Mucosa of rectum (tissue), 2 donors: ENCODE measurements around the gene CNOT2.

Experiments used
- H3K27ac ChIP-seq, 2 donors: one replicate each; pipeline ENCODE4 v1.7.0; 2013; ENCODE audit warnings: inconsistent platforms in 2 of 2, low read depth in 2 of 2, low read length in 2 of 2
- H3K27me3 ChIP-seq, 2 donors: one replicate each; pipeline ENCODE4 v1.7.0; 2013; ENCODE audit warnings: low read length in 2 of 2; ENCODE audit not compliant: control insufficient read depth in 2 of 2, insufficient read depth in 2 of 2
- H3K36me3 ChIP-seq, 2 donors: one replicate each; pipeline ENCODE4 v1.7.0; 2013; ENCODE audit warnings: low read length in 2 of 2; ENCODE audit not compliant: control insufficient read depth in 2 of 2, insufficient read depth in 2 of 2
- H3K4me1 ChIP-seq, 2 donors: one replicate each; pipeline ENCODE4 v1.7.0; 2013; ENCODE audit warnings: low read length in 2 of 2, mild to moderate bottlenecking in 1 of 2; ENCODE audit not compliant: control insufficient read depth in 2 of 2, insufficient read depth in 2 of 2
- H3K4me3 ChIP-seq, 2 donors: one replicate each; pipeline ENCODE4 v1.7.0; 2013; ENCODE audit warnings: low read length in 2 of 2
- H3K9ac ChIP-seq, 2 donors: one replicate each; pipeline ENCODE4 v1.7.0; 2013; ENCODE audit warnings: low read length in 2 of 2, low read depth in 1 of 2, mild to moderate bottlenecking in 1 of 2
- H3K9me3 ChIP-seq, 2 donors: one replicate each; pipeline ENCODE4 v1.7.0; 2013; ENCODE audit warnings: low read length in 2 of 2; ENCODE audit not compliant: control insufficient read depth in 2 of 2
- donor health status: healthy.
- donor health status: Normal muscosa, but diverticular disease.

CNOT2 gene, protein sequence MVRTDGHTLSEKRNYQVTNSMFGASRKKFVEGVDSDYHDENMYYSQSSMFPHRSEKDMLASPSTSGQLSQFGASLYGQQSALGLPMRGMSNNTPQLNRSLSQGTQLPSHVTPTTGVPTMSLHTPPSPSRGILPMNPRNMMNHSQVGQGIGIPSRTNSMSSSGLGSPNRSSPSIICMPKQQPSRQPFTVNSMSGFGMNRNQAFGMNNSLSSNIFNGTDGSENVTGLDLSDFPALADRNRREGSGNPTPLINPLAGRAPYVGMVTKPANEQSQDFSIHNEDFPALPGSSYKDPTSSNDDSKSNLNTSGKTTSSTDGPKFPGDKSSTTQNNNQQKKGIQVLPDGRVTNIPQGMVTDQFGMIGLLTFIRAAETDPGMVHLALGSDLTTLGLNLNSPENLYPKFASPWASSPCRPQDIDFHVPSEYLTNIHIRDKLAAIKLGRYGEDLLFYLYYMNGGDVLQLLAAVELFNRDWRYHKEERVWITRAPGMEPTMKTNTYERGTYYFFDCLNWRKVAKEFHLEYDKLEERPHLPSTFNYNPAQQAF

DNA sequence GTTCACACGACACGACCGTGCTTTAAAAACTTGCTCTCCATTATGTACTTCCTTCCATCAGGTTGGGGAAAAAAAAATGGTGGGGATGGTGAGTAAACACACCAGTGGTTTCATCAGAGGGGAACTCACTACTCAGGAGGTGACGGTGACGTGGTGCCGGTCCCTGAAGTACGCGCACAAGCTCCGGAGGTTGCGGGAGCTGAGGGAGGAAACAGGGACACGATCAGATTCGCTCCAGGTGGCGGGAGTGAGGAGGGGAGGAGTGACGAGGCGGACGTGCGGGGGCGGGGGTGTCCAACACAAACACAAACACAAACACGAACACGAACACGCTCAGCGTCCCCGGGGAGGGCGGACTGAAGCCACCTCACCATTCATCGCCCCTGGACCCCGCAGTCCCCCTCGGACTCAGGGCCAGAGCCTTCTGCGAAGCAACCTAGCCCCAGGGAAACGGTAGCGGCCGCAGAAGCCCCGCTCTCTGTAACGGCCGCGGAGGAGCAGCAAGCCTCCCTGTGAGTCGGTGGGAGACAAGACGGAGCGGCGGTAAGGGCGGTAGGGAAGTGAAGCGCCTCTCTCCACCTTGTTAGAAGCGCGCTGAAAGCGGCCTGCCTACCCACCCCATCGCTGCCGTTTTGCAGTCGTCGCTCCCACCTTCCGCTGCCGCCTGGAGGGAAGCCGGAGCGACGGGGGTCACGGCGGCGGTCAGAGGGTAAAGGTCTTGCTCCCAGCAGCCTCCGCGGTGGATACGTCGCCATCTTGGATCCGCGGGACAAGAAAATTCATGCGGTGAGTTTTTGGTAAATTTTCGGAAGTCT, at the start of gene CNOT2:
TSS of gene CNOT2 (plus strand) at position 739 of the 815 bp plus-strand sequence. CDS start 34,794 bp downstream, outside the sequence.
- peaks cover 3 to 8% of the 10 kb centered on the region in 2 donors for H3K36me3 ChIP-seq
- peaks cover 16 to 29% of the 10 kb centered on the region in 2 donors for H3K4me1 ChIP-seq

DNA sequence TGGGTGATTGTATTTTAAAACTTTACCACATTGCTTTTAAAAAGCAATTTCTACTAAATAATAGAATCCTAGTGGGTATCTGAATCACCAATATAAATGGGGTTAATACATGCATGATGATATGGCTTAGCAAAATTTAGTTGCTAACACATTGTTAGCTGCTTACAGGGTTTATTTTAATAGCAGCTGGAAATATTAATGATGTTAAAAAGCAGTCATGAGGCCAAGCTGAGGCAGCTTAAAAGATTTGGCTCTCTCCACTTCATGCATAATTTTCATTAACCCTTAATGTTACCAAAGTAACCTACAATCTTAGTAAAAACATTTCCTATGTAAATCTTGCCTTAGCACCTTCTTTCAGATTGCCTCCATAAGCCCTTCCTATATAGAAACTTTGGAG, 49.2 kb upstream of the CNOT2 start:
- H3K9ac ChIP-seq, result no peak overlapping the region
- no peaks in the 10 kb centered on the region for H3K27me3 ChIP-seq
- H3K27ac ChIP-seq, result no peak overlapping the region
- no peaks in the 10 kb centered on the region for H3K4me1 ChIP-seq
- H3K4me3 ChIP-seq, result no peak overlapping the region
- no peaks in the 10 kb centered on the region for H3K36me3 ChIP-seq
- no peaks in the 10 kb centered on the region for H3K9me3 ChIP-seq

More for the DNA sequence above, at the start of gene CNOT2:
- Histone ChIP-seq H3K9ac (peak within 1 kb of the TSS; percentile 88 to 95), H3K27me3 (no peaks in the 10 kb centered on the region), H3K27ac (peak within 1 kb of the TSS; percentile 93 to 97), H3K9me3 (no peaks in the 10 kb centered on the region), H3K4me3 (peak within 1 kb of the TSS; percentile 81 to 99)

DNA sequence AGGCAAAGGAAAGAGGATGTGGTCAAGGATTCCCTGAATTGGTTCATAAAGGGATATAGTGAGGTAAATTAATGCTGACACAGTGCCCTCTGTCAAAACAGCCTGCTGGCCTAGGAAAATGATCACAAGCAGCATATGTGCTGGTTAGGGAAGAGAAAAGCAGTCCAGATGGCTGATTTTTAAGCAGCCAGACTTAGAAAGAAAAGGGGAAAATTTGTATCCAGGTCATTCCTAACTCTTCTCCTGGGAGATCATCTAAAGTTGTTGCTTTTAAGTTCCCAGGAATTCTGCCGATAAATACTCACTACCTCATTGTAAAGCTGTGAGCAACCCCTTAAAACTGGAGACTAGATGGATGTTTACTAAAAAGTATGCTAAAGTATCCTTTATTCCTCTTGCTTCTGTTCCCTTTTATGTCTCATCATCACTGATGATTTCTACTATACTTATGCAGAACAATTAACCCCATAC, 46.4 kb upstream of the CNOT2 start:
- Histone ChIP-seq H3K27ac (no peak overlapping the region), H3K4me1 (no peaks in the 10 kb centered on the region), H3K9ac (no peak overlapping the region), H3K27me3 (no peaks in the 10 kb centered on the region), H3K9me3 (no peaks in the 10 kb centered on the region), H3K36me3 (no peaks in the 10 kb centered on the region), H3K4me3 (no peak overlapping the region)

DNA sequence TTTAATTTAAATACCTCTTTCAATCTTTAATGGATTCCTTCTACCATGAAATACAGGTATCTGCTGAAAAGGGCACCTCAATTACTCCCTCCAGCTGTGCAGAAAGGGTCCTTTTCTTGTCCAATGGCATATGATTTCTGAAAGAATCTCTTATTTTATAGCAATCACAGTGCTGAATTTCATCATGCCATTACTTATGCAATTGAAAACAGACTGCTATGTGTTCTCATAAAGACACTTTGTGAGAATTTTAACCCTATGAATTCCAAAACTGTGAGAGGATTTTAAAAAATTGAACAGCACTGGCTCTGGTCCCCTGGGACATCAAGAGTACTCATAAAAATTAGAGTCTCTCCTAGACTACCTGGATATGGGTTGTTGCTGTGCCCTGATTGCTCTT, 45.9 kb upstream of the CNOT2 start:
- H3K9me3 ChIP-seq, result no peaks in the 10 kb centered on the region
- no peaks in the 10 kb centered on the region for H3K36me3 ChIP-seq
- no peaks in the 10 kb centered on the region for H3K27me3 ChIP-seq
- H3K4me1 ChIP-seq, result no peaks in the 10 kb centered on the region
- no peak overlapping the region for H3K4me3 ChIP-seq
- no peak overlapping the region for H3K9ac ChIP-seq
- no peak overlapping the region for H3K27ac ChIP-seq

DNA sequence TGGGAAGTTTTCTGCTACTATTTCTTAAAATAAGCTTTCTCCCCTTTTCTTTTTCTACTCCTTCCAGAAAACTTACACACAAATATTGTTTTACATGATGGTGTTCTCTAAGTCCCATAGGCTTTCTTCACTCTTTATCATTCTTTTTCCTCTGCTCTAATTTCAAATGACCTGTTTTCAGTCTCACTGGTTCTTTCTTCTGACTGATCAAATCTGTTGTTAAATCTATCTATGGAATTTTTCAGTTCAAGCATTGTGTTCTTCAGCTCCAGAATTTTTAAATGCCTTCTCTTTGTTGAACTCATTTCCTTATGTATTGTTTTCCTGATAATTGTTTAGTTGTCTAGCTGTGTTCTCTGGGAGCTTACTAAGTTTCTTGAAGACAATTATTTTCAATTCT, 29.5 kb upstream of the CNOT2 start:
- Histone ChIP-seq H3K9ac (no peak overlapping the region), H3K9me3 (peaks cover 0 to 3% of the 10 kb centered on the region in 2 donors), H3K36me3 (no peaks in the 10 kb centered on the region), H3K27me3 (no peaks in the 10 kb centered on the region), H3K4me3 (no peak overlapping the region), H3K4me1 (no peaks in the 10 kb centered on the region), H3K27ac (no peak overlapping the region)

DNA sequence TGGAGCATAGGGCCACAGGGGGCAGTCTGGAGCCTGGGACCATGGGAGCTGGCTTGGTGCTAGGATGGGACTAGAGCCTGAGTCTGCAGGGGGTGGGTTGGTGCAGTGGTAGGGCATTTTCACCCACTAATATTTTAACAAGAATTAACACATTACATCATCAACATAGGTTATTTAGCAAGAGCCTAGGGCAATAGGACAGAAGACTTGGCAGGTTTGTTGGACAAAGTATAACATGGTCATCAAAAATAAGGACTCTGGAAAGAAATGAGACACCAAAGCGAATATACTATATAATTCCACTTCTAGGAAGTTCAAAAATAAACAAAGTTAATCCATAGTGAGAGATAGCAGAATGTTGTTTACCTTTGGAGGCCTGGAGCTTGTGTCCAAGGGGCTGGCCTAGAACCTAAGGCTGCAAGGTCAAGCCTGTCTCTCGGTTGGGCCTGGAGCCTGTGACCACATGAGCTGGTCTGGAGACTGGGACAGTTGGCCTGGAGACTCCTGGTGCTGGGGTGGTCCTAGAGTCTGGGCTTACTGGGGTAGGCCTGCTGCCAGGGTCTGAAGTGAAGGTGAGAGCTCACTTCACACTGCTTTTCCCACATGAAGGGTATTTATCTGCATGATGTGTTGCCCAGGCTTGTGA, 28.1 kb upstream of the CNOT2 start:
- no peaks in the 10 kb centered on the region for H3K36me3 ChIP-seq
- H3K9ac ChIP-seq, result no peak overlapping the region
- H3K9me3 ChIP-seq, result peaks cover 0 to 3% of the 10 kb centered on the region in 2 donors
- no peaks in the 10 kb centered on the region for H3K4me1 ChIP-seq
- no peak overlapping the region for H3K4me3 ChIP-seq
- H3K27ac ChIP-seq, result no peak overlapping the region
- no peaks in the 10 kb centered on the region for H3K27me3 ChIP-seq

DNA sequence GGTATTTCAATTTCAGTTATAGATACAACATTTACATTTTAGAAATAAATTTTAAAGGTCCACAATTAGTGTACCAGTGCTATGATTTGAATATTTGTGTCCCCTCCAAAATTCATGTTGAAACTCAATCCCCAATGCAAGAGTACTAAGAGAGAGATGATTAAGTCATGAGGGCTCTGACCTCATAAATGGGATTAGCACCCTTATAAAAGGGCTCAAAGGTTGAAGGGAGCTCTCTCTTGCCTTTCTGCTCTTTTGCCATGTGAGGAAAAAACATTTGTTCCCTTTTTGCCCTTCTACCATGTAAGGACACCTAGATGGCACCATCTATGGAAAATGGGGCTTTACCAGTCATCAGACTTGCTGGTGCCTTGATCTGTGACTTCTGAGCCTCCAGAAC, 25.8 kb upstream of the CNOT2 start:
- no peak overlapping the region for H3K4me3 ChIP-seq
- H3K36me3 ChIP-seq, result no peaks in the 10 kb centered on the region
- H3K9ac ChIP-seq, result no peak overlapping the region
- H3K27ac ChIP-seq, result no peak overlapping the region
- H3K27me3 ChIP-seq, result no peaks in the 10 kb centered on the region
- peaks cover 0 to 3% of the 10 kb centered on the region in 2 donors for H3K9me3 ChIP-seq
- H3K4me1 ChIP-seq, result no peaks in the 10 kb centered on the region

DNA sequence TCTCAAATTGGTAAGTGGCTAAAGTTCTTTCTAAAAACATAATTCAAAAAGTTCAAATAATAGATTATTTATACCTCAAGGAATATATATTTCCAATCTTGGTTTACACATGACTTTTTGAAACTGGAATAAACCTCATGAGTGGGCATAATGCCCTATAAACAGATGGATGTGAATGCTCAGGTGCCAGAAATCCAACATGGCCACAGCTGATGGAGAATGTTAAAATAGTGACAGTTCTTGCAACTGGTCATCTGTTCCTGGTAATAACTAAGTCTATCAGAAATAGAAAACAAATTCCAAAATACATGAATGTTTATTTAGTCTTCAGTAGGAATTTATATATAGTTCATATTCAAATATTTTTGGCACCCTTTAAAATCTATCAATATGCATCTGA, 21.6 kb upstream of the CNOT2 start:
- Histone ChIP-seq H3K9ac (no peak overlapping the region), H3K36me3 (no peaks in the 10 kb centered on the region), H3K9me3 (no peaks in the 10 kb centered on the region), H3K27me3 (no peaks in the 10 kb centered on the region), H3K4me3 (no peak overlapping the region), H3K4me1 (peaks cover 0 to 3% of the 10 kb centered on the region in 2 donors), H3K27ac (no peak overlapping the region)

DNA sequence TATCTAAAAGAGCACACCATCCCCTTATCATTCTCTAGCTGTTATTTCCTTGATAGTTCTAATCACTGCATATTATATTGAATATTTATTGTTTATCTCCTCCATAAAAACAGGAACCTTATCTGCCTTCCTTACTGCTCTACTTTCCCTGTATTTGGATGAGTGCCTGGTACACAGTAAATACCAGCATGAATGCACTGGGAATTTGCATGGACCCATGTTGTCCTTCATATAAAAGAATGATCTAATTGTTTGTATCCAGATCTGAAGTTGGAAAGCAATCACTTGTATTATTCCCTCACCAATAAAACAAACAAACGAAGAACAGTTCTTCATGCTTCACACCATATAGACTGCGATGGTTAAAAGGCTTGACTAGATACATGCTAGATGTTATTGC, 15.3 kb upstream of the CNOT2 start:
- Histone ChIP-seq H3K27ac (no peak overlapping the region), H3K4me1 (peaks cover 0 to 3% of the 10 kb centered on the region in 2 donors), H3K27me3 (no peaks in the 10 kb centered on the region), H3K9me3 (no peaks in the 10 kb centered on the region), H3K4me3 (no peak overlapping the region), H3K9ac (no peak overlapping the region), H3K36me3 (no peaks in the 10 kb centered on the region)
